GM19023 (cell line): Measurements from ENCODE around the gene CLEC10A.
"Not testable (repeated sequence)": the region's sequence is repeated elsewhere in the genome, so short reads cannot be mapped to it uniquely, and the experiment has no call there.

ENCODE experiments used
- ATAC-seq: cut with Tn5 transposase; IDR thresholded peaks from one replicate; pipeline ENCODE4 v1.9.1; 2021; ENCODE audit warnings: mild to moderate bottlenecking, moderate library complexity; ENCODE audit not compliant: unreplicated experiment

Gene CLEC10A

GRCh38 chr17:7077911-7078546 is 2.0 kb downstream of the CLEC10A start:
- ATAC-seq: no peak

GRCh38 chr17:7074931-7075330 is 5.1 kb downstream of the CLEC10A start:
- ATAC-seq: no peak

DNA sequence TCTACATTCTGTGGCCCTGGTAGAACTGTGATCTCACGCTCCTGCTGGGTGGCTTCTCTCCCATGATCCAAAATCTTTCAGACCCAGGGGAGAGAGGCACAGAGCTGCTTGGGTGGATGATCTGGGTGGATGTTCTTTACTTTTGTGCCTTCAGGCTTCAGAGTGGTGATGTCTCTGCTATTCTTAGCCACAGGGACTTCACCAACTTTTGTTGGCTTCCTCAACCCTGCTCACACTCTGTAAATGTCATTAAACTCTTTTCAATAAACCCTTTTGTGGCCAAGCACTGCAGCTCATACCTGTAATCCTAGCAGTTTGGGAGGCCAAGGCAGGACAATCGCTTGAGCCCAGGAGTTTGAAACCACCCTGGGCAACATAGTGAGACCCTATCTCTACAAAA is 7.6 kb downstream of the CLEC10A start:
- ATAC-seq: no peak

DNA sequence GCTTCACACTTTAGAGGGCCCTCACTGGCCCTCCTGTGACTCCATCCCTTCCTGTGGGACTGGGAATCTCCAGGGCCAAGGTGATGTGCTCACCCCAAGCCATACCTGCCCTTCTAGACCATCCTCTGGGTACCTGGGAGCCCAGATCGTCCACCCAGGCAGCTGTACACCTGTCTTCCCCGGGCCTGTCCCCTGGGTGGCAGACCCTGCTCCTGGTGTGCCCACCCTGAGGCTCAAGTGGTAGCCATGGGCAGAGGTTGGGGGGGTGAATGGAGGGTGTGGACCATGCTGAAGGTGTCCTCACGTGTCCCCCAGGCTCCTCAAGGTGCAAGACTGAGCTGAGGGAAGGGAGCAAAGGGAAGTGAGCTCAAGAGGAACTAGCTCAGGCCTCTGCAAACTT is 9.3 kb downstream of the CLEC10A start:
- no peak for ATAC-seq

- ATAC-seq: no peak
These were observed 11.8 kb downstream of the CLEC10A start for GRCh38 chr17:7068268-7068667.

DNA sequence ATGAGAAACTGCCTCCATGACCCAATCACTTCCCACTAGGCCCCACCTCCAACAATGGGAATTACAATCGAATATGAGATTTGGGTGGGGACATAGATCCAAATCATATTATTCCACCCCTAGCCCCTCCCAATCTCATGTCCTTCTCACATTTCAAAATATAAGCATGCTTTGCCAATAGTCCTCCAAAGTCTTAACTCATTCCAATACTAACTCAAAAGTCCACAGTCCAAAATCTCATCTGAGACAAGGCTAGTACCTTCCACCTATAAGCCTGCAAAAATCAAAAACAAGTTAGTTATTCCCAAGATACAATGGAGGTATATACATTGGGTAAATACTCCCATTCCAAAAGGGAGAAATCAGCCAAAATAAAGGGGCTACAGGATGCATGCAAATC is 12.9 kb downstream of the CLEC10A start:
- ATAC-seq: no peak

GRCh38 chr17:7064261-7064660 is 15.8 kb downstream of the CLEC10A start:
- no peak for ATAC-seq

DNA sequence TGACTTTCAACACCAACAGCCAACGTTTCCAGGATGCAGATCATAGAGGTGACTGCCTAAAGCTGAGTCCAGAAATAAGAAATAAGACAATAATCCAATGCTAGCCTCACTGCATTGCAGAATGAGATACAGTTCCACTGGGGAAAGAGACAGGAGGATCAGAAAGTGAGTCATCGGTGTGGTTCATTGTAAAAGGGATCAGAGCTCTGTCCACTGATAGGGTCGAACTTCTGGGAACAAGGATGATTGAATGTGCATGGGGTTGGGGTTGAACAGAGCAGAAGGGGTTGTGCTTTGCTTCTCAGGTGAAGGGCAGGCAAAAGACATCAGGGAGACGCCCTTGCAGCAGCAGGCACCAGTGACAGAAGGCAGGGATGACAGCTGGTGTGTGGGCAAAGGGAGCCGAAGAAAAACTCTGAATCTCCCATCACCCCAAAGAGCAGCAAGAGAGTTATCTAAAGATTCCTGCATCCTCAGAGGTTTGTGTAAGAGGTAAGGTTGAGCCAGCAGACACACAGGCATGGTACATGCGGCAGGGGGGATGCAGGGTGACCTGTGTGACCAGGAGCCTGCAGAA is 16.4 kb downstream of the CLEC10A start:
- no peak for ATAC-seq

- no peak for ATAC-seq
These were observed 19.7 kb downstream of the CLEC10A start for GRCh38 chr17:7060165-7060891.

- no peak for ATAC-seq
These were observed 21.1 kb downstream of the CLEC10A start for GRCh38 chr17:7058831-7059447.

- no peak for ATAC-seq
These were observed 23.7 kb downstream of the CLEC10A start for GRCh38 chr17:7056386-7056785.

GRCh38 chr17:7050583-7050982 is 29.5 kb downstream of the CLEC10A start:
- ATAC-seq: not testable (repeated sequence)

DNA sequence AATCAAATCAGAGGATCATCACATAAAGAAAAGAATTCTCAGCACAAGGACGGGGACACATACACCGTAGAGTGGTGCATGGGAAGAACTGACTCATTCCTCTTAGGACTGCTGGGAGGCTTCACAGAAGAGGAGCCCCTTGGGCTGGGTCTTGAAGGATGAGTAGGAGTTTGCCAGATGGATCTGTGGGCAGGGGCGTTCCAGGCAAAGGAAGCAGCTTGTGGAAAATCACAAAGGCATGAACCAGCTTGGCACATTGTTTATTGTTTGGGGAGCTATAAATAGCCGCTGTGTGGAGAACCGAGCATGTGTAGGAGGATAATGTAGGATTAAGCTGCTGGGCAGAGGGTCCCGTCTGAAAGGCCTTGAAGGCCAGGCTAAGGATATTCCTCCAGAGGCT is 31.1 kb downstream of the CLEC10A start:
- ATAC-seq: no peak

- no peak for ATAC-seq
These were observed 32.5 kb downstream of the CLEC10A start for GRCh38 chr17:7047566-7047965.

- not testable (repeated sequence) for ATAC-seq
These were observed 33.2 kb downstream of the CLEC10A start for GRCh38 chr17:7046725-7047397.

- ATAC-seq: no peak
These were observed 33.8 kb downstream of the CLEC10A start for GRCh38 chr17:7046127-7046724.

GRCh38 chr17:7045492-7046126 is 34.4 kb downstream of the CLEC10A start:
- ATAC-seq: no peak

DNA sequence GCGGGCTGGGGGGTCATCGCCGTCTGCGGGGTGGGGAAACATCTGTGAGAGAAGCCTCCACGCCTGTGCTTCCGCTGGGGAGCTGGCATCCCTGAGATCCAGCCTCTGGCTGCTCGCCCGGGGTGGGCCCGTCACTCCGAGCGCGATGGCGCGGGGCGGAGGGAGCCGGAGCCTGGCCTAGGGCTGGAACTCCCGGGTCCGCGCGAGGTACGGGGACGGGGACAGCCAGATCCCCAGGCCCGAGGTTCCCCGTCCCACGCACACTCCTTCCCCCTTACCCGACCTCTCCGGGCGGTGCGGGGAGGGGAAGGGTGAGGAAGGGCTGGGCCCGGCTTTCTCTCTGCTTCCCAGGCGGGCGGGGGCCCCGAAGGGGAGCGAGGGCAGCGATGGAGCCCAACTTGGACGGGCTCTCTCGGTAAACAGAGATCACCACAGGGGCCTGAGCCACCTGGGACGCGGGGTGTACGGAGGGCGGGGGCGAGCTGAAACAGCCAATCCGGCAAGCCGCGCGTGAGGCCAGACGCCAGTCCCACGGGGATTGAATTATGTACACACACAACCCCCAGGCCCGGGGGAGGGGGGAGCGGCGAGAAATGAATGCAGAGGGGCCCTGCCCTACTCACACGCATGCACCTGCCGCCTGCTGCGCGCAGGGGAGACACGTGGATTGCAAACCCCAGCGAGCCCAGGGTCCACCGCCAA is 36.4 kb downstream of the CLEC10A start, which contains the start of gene SLC16A11:
TSS of gene SLC16A11 (minus strand) at position 596 of the 702 bp plus-strand sequence. CDS start at position 17, 579 bp downstream.
- no peak for ATAC-seq

GRCh38 chr17:7043182-7043496 is 36.9 kb downstream of the CLEC10A start:
- ATAC-seq: no peak
